ENCODE measurements around the gene PAK6.

PAK6 gene

DNA sequence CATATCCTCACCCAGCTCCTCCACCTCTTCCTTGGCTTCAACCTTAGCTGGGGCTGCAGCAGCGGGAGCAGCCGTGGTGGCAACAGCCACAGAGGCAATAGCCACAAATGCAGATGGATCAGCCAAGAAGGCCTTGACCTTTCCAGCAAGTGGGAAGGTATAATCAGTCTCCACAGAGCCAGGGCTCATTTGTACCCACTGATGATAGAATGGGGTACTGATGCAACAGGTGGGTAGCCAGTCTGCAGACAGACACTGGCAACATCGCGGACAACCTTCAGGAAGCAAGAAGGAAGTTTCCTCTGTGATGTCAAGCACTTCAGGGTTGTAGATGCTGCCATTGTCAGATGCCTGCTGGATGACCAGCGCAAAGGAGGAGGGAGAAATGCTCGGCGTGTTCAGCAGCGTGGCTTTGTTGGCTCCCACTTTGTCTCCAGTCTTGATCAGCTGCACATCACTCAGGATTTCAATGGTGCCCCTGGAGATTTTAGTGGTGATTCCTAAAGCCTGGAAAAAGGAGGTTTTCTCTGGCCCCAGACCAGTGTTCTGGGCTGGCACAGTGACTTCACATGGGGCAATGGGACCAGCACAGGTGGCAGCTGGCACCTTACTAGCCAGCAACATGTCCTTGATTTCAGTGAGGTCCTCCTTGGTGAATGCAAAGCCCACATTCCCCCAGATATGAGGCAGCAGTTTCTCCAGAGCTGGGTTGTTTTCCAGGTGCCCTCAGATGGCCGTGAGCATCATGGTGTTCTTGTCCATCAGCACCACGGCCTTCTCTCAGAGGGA lies 73.7 kb downstream of the PAK6 start:
- no peak for DNase-seq

GRCh38 chr15:40313531-40314398 lies 74.9 kb downstream of the PAK6 start:
- DNase-seq: no peak

DNA sequence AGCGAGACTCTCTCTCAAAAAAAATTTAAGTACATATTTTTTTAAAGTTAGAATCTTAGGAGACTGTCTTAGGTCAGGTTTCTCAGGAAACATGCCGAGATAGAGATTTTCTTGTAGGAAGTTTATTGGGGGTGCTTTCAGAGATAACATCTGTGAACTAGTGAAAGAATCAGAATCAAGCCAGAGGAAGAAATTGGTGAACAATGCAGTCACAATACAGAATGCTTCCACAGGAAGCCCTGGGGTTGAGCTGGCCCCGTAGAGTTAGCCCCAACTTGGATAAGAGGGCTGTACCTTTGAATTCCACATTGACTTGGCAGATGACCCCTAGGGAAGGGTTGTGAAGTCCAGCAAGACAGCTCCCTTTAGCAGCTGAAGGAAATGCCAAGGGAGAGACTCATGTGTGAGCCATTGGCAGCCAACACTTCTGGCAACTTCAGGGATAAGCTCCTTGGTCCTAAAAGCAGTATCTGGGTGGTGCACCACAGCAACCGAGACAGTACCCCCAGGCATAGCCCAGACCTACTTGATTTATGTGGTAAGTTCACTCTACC lies 75.9 kb downstream of the PAK6 start:
- DNase-seq: no peak

DNA sequence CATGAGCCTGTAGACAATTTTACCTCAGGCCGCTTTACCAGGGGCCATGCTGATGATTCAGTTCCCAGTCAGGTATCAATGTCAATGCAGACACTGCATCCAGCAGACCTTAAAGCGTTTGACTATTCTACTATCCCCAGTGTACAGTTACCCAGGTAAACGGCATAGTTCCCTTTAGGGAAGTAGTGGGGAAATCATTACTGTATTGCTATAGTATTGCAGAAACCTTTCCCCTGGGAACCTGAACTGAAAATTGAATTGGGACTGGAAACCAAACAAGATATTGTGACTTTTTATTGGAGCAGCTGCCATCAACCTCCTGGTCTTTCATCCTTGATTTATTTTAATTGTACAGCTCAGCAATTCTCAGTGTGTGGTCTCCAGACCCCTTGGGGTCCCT lies 78.1 kb downstream of the PAK6 start:
- DNase-seq: no peak

DNA sequence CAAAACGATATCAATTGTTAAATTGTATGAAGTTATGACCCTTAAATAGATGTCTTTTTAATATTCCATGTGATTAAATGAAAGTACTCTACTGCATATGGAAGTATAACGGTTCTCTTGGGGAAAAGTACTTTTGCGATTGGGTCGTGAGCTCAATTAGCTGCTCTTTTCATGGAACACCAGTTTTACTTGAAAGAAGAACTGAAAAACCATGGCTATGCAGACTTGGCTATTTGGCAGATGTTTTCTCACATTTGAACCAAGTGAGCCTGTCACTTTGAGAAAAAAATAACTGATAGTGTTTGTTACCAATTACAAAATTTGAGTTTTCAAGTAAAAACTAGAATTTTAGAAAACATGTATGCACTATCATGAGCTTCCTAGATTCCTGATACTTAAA lies 78.7 kb downstream of the PAK6 start:
- no peak for DNase-seq

DNA sequence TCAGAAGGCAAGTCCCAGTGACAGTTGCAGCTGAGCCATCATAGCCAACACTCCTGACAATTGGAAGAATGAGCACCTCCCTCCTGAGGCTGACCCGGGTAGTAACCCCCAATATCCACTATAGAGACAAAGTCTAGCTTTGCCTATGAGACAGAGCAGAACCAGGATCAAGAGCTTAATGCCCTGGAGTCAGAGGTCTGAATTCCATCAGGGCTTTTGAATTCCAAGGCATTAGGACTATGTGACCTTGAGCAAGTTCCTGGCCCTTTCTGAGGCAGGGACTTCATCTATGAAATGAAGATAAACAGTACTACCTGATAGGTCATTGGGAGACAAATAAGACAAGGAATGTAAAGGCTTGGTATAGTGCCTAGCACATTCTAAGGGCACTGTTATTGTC lies 81.5 kb downstream of the PAK6 start:
- no peak for DNase-seq

GRCh38 chr15:40320931-40321371 lies 82.1 kb downstream of the PAK6 start:
- DNase-seq: peak; percentile 17 to 23

- DNase-seq: no peak
These were observed 83.8 kb downstream of the PAK6 start for GRCh38 chr15:40322531-40323238.

DNA sequence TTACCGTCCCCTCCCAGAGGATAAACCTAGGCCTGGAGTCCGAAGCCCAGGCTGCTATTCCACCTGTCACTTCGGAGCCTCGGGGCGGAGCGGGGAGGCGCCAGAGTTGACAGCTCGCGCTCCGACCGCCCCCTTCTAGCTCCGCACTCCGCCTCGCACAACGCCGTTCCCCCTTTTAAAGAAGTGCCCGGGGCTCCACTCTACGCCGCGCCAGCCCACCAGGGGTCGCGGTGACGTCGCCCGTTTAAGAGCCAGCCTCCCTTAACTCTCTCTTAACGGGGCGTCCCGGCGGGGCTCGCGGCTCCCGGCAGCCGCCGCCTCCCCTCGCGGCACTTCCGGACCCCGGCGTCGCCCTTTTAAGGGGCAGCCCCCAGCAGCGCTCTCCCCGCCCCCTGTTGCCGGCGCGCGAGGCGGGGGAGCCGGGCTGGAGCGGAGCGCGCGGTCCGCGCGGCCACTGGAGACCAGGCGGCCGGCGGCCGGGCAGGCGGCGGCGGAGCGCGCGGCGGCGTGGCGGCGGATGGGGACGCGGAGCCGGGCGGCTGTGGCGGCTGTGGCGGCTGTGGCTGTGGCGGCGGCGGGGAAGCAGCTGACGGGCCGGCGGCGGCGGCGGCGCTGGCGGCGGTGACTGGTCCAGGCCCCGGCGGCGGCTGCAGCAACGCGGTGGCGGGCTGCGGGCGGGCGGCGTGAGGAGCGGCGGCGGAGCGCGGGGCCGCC lies 84.5 kb downstream of the PAK6 start, which contains the start of gene INAFM2:
Gene INAFM2 (plus strand): TSS at position 454 of the 714 bp plus-strand sequence. CDS start 364 bp downstream, outside the sequence.
- DNase-seq: peak; percentile 81 to 82

DNA sequence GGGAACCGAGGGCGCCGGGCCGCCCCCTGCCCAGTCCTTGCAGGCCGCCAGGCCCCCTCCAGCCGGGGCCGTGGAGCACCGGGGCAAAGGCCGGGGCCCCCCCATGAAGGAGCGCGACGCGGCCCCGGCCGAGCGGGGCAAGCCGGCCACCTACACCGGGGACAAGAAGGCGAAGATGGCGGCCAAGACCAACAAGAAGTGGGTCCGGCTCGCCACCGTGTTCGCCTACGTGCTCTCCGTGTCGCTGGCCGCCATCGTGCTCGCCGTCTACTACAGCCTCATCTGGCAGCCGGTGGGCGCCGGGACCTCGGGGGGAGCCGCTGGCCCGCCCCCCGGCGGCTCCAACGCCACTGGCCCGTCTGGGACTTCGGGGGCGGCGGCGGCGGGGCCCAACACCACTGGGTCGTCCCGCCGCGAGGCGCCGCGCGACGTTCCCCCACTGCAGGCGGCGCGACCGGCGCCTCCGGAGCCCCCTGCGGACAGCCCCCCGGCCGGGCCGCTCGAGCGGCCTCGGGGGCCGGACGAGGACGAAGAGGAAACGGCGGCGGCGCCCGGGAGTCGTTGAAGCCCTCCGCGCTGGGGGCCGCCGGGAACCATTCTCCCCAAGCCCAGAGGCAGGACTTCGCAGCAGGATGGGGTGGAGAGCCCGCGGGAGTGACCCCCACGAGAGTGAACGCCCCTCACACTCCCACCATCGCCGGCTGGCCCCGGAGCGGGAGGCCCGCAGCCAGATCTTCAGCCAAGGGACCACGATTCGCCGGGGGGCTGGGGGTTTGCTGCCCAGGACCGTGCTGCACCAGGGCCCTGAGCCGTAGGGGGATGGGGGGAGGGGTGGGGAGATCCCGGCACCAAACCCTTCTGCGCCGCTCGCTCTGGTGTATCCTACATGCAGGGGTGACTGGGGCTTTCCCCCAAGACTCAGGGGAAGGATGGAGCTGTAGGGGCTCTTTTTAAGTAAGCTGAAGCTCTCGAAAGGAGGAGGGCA lies 85.4 kb downstream of the PAK6 start:
- DNase-seq: no peak

DNA sequence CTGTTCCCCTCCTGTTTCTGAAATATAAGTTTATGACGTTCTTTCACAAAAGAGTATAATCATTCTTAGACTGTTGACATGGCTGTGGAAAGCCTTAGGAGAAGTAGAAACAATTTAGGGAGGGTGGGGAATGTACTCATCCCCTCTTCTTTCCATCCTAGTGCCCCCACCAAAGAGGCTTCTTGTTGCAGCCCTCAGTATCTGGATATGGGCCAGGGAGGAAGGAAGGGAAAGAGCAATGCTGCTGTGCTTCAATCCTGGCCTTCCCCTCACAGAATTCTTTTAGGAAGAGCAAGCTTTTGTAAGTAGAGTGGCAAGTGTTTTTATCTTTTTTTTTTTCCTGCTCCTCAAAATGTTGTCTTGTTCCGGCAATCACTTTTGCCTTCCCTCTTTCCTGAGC lies 86.3 kb downstream of the PAK6 start:
- no peak for DNase-seq

DNA sequence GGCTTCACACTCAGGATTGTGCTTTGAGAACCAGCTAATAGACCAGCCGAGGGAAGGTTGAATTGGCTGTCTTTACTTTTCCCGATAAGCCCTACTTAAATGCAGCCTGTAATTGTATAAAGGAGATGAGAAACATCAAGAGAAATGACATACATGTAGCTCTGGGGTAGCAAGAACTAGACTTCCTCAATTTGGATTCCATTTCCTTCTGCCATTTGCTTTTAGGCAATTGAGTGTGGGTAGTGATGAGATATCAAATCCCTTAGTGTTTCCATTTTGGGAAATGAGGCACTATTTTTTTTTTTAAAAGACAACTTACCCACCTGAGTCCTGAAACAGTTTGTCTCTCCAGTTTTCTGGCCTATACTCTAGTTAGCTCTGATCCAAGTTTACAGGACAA lies 86.8 kb downstream of the PAK6 start:
- no peak for DNase-seq
